Cardiac ventricle fibroblast (primary cell): ENCODE data around the gene TWIST1. TPM values are rescaled to one million over a fixed set of nuclear protein-coding genes. Genes with fewer than 3 reads are reported as not detected.

Source experiments
- total RNA-seq: library from RNA; depleted of rRNA; stranded (reverse); fragments of >200 nt; gene quantifications from 2 replicates; pipeline ENCODE4 v1.2.3, GENCODE V29; 2015

Gene TWIST1
- total RNA-seq = 20.8 and 31.5 TPM in 2 replicates

DNA sequence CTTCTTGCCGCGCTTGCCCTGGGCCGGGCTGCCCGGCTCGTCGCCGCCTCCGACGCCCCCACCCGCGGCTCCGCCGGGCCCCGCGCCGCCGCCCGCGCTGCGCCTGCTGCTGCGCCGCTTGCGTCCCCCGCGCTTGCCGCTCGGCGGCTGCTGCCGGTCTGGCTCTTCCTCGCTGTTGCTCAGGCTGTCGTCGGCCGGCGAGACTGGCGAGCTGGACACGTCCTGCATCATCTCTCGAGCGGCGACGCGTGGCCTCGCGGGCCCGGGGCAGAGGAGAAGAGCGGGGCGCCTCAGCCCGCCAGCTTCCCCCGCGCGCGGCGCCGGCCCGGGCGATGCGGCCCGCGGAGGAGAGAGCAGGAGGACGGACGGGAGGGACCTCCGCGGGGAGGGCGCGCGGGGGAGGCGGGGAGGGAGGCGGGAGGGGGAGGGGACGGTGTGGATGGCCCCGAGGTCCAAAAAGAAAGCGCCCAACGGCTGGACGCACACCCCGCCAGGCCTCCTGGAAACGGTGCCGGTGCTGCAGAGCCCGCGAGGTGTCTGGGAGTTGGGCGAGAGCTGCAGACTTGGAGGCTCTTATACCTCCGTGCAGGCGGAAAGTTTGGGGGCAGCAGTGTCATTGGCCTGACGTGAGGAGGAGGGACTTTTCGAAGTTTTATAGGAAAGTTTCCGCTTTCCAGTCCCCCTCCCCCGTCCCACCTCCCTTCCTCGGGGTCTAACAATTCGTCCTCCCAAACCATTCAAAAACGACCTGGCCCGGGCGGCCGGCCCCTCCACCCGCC lies at the start of gene TWIST1:
Gene TWIST1, minus strand, starts transcription at position 546 of the 779 bp plus-strand sequence. Its CDS starts 315 bp downstream, at position 231.

DNA sequence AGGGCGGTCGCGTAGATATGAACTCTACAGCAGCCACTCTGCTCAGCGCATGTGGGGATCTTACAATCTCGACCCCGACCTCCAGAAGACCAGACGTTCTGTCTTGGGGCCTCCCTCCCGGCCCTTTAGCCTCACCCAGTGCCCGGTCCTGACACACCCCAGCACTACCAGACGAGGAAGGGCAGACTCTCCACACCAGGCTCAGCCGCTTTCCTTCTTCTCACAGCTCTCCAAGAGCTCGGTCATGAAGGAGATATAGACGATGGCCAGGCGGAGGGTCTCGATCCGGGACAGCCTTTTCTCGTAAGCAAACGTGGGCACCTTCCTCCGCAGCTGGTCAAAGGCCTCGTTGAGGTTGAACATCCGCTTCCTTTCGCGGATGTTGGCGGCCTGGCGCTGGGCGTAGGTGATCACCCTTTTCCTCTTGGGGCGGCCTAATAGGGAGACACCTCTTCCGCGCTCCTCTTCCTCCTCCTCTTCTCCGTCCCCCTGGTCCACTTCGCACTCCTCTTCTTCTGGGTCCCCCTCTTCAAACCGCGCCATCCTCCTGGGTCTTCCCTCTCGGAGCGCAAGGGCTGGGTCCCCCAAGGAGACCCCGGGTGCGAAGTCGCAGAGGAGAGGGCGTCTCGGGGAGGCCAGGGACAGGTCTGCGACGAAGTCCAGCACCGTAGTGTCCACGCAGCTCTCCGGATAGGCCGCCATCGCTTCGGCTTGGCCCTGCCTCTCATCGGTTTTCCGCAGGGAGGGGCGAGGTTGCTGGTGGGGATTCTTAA lies 27.4 kb upstream of the TWIST1 start, which contains the start of gene FERD3L:
Gene FERD3L, minus strand, starts transcription at position 761 of the 773 bp plus-strand sequence. Its CDS starts 59 bp downstream, at position 702.

Other genes starting within 250 kb of the TWIST1 start
- not detected in 2 replicates for gene FERD3L, start 27.8 kb upstream of the TWIST1 start, total RNA-seq